Cardiac muscle cell (in vitro differentiated cells and primary cell): ENCODE results near the gene RAET1E. TPM values are rescaled to one million over a fixed set of nuclear protein-coding genes. Genes with fewer than 3 reads are reported as not detected.

ENCODE experiments used
- DNase-seq, 2 donors: peaks; one replicate each; pipeline versions ENCODE4 v3.0.0 to v3.0.0-alpha.2; 2010 to 2017; ENCODE audit warnings: low read depth in 1 of 2, low spot score in 1 of 2
- H3K27ac ChIP-seq: fragments of 200-600 bp; sonication (generic); 2 replicates; pipeline ENCODE4 v1.5.1; 2016
- H3K27me3 ChIP-seq: fragments of 200-600 bp; sonication (generic); 2 replicates; pipeline ENCODE4 v1.6.0; 2016; ENCODE audit warnings: control low read depth
- H3K36me3 ChIP-seq: fragments of 200-600 bp; sonication (generic); 2 replicates; pipeline ENCODE4 v1.5.1; 2016; ENCODE audit warnings: control low read depth
- H3K4me1 ChIP-seq: fragments of 200-600 bp; sonication (generic); 2 replicates; pipeline ENCODE4 v1.8.1; 2017; ENCODE audit warnings: low read depth, mild to moderate bottlenecking, mixed run types
- H3K4me3 ChIP-seq: fragments of 200-600 bp; sonication (generic); 2 replicates; pipeline ENCODE4 v1.5.1; 2016; ENCODE audit warnings: mild to moderate bottlenecking
- H3K9me3 ChIP-seq: fragments of 200-600 bp; sonication (generic); 2 replicates; pipeline ENCODE4 v1.5.1; 2017; ENCODE audit warnings: low read depth, mild to moderate bottlenecking, control low read depth
- polyA plus RNA-seq: library from polyadenylated mRNA; unstranded; fragments of >200 nt; fragmentation: Nextera tagmentation; extraction: Ambion mirVana; gene quantifications from 2 replicates; pipeline ENCODE4 v1.2.1, GENCODE V29; 2016
- total RNA-seq: library from RNA; depleted of rRNA; stranded (reverse); fragments of >200 nt; gene quantifications from 2 replicates; pipeline ENCODE4 v1.2.3, GENCODE V29; 2016
- TF ChIP-seq, protein P1 (sequence below): IDR thresholded peaks from 2 replicates; pipeline ENCODE4 v1.5.1; 2012; ENCODE audit warnings: low read depth, mild to moderate bottlenecking, low read length

RAET1E gene
- total and polyA plus RNA-seq, 2 experiments from 2014 or later: not detected

DNA sequence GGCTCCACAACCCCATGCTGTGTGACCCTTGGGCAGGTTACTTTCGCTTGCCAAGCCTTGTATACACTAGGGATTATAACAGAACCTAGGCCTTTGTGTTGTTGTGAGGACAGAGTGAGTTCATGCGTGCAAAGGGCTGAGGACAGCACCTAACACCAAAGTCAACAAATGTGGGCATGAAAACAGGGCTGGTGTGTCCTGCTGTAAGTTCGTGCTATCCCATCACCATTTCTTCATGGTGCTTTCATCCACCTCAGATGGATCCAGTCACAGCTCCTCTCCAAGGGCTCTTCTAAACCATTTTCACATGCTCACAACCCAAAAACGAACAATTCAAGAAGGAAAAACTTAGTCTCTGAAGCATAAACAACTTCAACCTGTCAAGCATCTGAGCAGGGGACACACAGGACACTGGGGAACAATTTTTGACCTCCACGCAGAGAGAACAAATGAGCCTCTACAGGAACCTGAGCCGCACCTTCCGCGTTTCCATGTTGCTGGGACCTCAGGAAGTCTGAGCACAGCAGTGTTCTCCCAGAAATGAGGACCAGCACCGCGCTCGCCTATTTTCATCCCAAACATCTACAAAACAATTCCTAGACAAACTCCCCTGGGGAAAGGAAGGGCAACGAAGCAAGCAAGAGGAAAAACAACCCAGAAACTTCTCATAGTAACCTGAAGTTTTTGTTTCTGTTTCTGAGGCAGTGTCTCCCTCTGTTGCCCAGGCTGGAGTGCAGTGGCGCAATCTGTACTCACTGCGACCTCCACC is 36.9 kb downstream of the RAET1E start:
- TF ChIP-seq, protein P1, sequence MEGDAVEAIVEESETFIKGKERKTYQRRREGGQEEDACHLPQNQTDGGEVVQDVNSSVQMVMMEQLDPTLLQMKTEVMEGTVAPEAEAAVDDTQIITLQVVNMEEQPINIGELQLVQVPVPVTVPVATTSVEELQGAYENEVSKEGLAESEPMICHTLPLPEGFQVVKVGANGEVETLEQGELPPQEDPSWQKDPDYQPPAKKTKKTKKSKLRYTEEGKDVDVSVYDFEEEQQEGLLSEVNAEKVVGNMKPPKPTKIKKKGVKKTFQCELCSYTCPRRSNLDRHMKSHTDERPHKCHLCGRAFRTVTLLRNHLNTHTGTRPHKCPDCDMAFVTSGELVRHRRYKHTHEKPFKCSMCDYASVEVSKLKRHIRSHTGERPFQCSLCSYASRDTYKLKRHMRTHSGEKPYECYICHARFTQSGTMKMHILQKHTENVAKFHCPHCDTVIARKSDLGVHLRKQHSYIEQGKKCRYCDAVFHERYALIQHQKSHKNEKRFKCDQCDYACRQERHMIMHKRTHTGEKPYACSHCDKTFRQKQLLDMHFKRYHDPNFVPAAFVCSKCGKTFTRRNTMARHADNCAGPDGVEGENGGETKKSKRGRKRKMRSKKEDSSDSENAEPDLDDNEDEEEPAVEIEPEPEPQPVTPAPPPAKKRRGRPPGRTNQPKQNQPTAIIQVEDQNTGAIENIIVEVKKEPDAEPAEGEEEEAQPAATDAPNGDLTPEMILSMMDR: no peak
- no peaks in the 10 kb centered on the region for H3K9me3 ChIP-seq
- H3K27ac ChIP-seq: no peak overlapping the region
- no peaks in the 10 kb centered on the region for H3K4me1 ChIP-seq
- no peak for DNase-seq
- peaks cover 13% of the 10 kb centered on the region for H3K27me3 ChIP-seq
- no peaks in the 10 kb centered on the region for H3K36me3 ChIP-seq
- H3K4me3 ChIP-seq: no peak overlapping the region

DNA sequence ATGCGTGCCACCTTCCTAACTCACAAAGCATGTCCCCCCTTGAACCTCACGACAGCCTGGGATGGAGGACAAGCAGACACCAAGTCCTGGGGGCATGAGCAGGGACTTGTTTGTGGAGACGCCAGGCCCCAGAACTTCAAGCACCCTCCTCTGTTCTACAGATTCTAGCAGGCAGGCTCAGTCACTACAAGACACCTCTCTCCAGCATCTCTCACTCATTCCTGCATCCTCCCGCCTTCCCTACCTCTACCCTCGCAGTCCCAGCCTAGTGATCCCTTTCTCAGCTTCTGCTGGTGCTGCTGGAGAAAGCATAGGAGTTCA is 37.4 kb downstream of the RAET1E start:
- Histone ChIP-seq H3K9me3 (no peaks in the 10 kb centered on the region), H3K27ac (no peak overlapping the region), H3K27me3 (peaks cover 13% of the 10 kb centered on the region), H3K4me1 (peaks cover 4% of the 10 kb centered on the region), H3K36me3 (no peaks in the 10 kb centered on the region), H3K4me3 (no peak overlapping the region)
- DNase-seq: no peak
- TF ChIP-seq, protein P1: no peak

GRCh38 chr6:149859938-149860337 is 38.0 kb downstream of the RAET1E start:
- DNase-seq: no peak
- H3K27ac ChIP-seq: no peak overlapping the region
- no peak overlapping the region for H3K4me3 ChIP-seq
- H3K36me3 ChIP-seq: no peaks in the 10 kb centered on the region
- H3K27me3 ChIP-seq: peaks cover 13% of the 10 kb centered on the region
- H3K4me1 ChIP-seq: peaks cover 8% of the 10 kb centered on the region
- no peaks in the 10 kb centered on the region for H3K9me3 ChIP-seq
- TF ChIP-seq, protein P1: no peak

DNA sequence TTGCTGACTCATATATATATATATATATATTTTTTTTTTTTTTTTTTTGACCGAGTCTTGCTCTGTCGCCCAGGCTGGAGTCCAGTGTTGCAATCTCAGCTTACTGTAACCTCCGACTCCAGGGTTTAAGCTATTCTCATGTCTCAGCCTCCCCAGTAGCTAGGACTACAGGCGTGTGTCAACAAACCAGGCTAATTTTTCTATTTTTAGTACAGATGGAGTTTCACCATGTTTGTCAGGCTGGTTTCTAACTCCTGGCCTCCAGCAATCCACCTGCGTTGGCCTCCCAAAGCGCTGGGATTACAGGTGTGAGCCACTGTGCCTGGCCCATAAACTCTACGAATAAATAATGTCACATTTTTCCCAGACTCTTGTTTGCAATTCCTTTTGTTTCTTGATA is 38.5 kb downstream of the RAET1E start:
- TF ChIP-seq, protein P1: no peak
- Histone ChIP-seq H3K27me3 (peaks cover 13% of the 10 kb centered on the region), H3K4me3 (no peak overlapping the region), H3K9me3 (no peaks in the 10 kb centered on the region), H3K4me1 (peaks cover 8% of the 10 kb centered on the region), H3K36me3 (no peaks in the 10 kb centered on the region), H3K27ac (no peak overlapping the region)
- DNase-seq: peak in 1 of 2 donors; percentile 84

GRCh38 chr6:149857541-149857940 is 40.4 kb downstream of the RAET1E start:
- peaks cover 8% of the 10 kb centered on the region for H3K4me1 ChIP-seq
- H3K9me3 ChIP-seq: no peaks in the 10 kb centered on the region
- peaks cover 13% of the 10 kb centered on the region for H3K27me3 ChIP-seq
- TF ChIP-seq, protein P1: no peak
- no peaks in the 10 kb centered on the region for H3K36me3 ChIP-seq
- DNase-seq: no peak
- H3K27ac ChIP-seq: no peak overlapping the region
- no peak overlapping the region for H3K4me3 ChIP-seq
